H1 (cell line): ENCODE results near the gene ATP6V1C2. TPM values are rescaled to one million over a fixed set of nuclear protein-coding genes. Genes with fewer than 3 reads are reported as not detected.

Source experiments
- BRCA1 ChIP-seq: IDR thresholded peaks from 2 replicates; pipeline ENCODE4 v1.6.1; 2012; ENCODE audit warnings: low read depth, low read length, improper control_type of control experiment
- HDAC6 ChIP-seq: IDR thresholded peaks from one replicate; pipeline ENCODE4 v1.7.1; 2012; ENCODE audit warnings: low read depth, mild to moderate bottlenecking, inconsistent platforms, low read length, moderate library complexity
- TAF1 ChIP-seq: IDR thresholded peaks from 2 replicates; pipeline ENCODE4 v1.6.1; 2011; ENCODE audit warnings: mild to moderate bottlenecking, low read depth, low read length
- polyA plus RNA-seq, 7 experiments: library from polyadenylated mRNA; depleted of rRNA in 3 of 7; stranded (reverse) in 5 of 7; unstranded in 2 of 7; fragments of >200 nt in 5 of 7; fragments of 200-250 nt in 2 of 7; gene quantifications; 1 replicate in 5 of 7; 2 replicates in 1 of 7; 4 replicates in 1 of 7; pipeline versions ENCODE4 v1.2.1 to v1.2.3, GENCODE V29; 2011 to 2013; ENCODE audit warnings: missing spikeins in 2 of 7, mixed read lengths in 2 of 7
- total RNA-seq: library from RNA; stranded (reverse); fragmentation: NEBNext Ultra II Directional; extraction: Animal tissue kit (Norgen Biotek cat#: 25700); gene quantifications from 2 replicates; pipeline ENCODE4 v1.2.1, GENCODE V29; 2021
- TF ChIP-seq, protein P1 (sequence below): fragments of 300-600 bp; sonication (generic); IDR thresholded peaks from 2 replicates; pipeline ENCODE4 v1.7.1; 2012; ENCODE audit warnings: low read length, moderate library complexity, mild to moderate bottlenecking, inconsistent platforms; ENCODE audit not compliant: insufficient replicate concordance

Gene ATP6V1C2
- total and polyA plus RNA-seq, 2 of the 8 experiments (the other 6 are each of a cell fraction or from before 2014, with no cell fraction given): 0.29 to 0.74 TPM

GRCh38 chr2:10680957-10681356, 40.5 kb upstream of the ATP6V1C2 start (continued):
- TF ChIP-seq, protein P1, sequence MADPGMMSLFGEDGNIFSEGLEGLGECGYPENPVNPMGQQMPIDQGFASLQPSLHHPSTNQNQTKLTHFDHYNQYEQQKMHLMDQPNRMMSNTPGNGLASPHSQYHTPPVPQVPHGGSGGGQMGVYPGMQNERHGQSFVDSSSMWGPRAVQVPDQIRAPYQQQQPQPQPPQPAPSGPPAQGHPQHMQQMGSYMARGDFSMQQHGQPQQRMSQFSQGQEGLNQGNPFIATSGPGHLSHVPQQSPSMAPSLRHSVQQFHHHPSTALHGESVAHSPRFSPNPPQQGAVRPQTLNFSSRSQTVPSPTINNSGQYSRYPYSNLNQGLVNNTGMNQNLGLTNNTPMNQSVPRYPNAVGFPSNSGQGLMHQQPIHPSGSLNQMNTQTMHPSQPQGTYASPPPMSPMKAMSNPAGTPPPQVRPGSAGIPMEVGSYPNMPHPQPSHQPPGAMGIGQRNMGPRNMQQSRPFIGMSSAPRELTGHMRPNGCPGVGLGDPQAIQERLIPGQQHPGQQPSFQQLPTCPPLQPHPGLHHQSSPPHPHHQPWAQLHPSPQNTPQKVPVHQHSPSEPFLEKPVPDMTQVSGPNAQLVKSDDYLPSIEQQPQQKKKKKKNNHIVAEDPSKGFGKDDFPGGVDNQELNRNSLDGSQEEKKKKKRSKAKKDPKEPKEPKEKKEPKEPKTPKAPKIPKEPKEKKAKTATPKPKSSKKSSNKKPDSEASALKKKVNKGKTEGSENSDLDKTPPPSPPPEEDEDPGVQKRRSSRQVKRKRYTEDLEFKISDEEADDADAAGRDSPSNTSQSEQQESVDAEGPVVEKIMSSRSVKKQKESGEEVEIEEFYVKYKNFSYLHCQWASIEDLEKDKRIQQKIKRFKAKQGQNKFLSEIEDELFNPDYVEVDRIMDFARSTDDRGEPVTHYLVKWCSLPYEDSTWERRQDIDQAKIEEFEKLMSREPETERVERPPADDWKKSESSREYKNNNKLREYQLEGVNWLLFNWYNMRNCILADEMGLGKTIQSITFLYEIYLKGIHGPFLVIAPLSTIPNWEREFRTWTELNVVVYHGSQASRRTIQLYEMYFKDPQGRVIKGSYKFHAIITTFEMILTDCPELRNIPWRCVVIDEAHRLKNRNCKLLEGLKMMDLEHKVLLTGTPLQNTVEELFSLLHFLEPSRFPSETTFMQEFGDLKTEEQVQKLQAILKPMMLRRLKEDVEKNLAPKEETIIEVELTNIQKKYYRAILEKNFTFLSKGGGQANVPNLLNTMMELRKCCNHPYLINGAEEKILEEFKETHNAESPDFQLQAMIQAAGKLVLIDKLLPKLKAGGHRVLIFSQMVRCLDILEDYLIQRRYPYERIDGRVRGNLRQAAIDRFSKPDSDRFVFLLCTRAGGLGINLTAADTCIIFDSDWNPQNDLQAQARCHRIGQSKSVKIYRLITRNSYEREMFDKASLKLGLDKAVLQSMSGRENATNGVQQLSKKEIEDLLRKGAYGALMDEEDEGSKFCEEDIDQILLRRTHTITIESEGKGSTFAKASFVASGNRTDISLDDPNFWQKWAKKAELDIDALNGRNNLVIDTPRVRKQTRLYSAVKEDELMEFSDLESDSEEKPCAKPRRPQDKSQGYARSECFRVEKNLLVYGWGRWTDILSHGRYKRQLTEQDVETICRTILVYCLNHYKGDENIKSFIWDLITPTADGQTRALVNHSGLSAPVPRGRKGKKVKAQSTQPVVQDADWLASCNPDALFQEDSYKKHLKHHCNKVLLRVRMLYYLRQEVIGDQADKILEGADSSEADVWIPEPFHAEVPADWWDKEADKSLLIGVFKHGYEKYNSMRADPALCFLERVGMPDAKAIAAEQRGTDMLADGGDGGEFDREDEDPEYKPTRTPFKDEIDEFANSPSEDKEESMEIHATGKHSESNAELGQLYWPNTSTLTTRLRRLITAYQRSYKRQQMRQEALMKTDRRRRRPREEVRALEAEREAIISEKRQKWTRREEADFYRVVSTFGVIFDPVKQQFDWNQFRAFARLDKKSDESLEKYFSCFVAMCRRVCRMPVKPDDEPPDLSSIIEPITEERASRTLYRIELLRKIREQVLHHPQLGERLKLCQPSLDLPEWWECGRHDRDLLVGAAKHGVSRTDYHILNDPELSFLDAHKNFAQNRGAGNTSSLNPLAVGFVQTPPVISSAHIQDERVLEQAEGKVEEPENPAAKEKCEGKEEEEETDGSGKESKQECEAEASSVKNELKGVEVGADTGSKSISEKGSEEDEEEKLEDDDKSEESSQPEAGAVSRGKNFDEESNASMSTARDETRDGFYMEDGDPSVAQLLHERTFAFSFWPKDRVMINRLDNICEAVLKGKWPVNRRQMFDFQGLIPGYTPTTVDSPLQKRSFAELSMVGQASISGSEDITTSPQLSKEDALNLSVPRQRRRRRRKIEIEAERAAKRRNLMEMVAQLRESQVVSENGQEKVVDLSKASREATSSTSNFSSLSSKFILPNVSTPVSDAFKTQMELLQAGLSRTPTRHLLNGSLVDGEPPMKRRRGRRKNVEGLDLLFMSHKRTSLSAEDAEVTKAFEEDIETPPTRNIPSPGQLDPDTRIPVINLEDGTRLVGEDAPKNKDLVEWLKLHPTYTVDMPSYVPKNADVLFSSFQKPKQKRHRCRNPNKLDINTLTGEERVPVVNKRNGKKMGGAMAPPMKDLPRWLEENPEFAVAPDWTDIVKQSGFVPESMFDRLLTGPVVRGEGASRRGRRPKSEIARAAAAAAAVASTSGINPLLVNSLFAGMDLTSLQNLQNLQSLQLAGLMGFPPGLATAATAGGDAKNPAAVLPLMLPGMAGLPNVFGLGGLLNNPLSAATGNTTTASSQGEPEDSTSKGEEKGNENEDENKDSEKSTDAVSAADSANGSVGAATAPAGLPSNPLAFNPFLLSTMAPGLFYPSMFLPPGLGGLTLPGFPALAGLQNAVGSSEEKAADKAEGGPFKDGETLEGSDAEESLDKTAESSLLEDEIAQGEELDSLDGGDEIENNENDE: no peak
- no peak for TF ChIP-seq TAF1
- TF ChIP-seq HDAC6: no peak
- TF ChIP-seq BRCA1: no peak
